Measurements from ENCODE around the gene NLRP12. TPM values are rescaled to one million over a fixed set of nuclear protein-coding genes. Genes with fewer than 3 reads are reported as not detected.

NLRP12 gene
- total RNA-seq, 1 donor from 2014 or later: 0.25 TPM

Small RNAs within 50 kb of the gene (small RNA-seq; reads per million reads assigned to genes)
- not detected for gene AC008753.1 (ENCODE audit: low replicate concordance)
- not detected for gene MIR1283-2 (ENCODE audit: low replicate concordance)
- not detected for gene MIR371A (ENCODE audit: low replicate concordance)
- gene MIR372 (ENCODE audit: low replicate concordance): not detected
- gene MIR373 (ENCODE audit: low replicate concordance): not detected
- gene MIR516A1 (ENCODE audit: low replicate concordance): not detected
- gene MIR516A2 (ENCODE audit: low replicate concordance): not detected
- not detected for gene MIR519A1 (ENCODE audit: low replicate concordance)
- not detected for gene MIR521-1 (ENCODE audit: low replicate concordance)
- gene MIR527 (ENCODE audit: low replicate concordance): not detected
- not detected for gene RNU6-1041P (ENCODE audit: low replicate concordance)
- not detected for gene RNU6-165P (ENCODE audit: low replicate concordance)
- gene RNU6-751P (ENCODE audit: low replicate concordance): not detected
- gene RNU6-982P (ENCODE audit: low replicate concordance): not detected

Other genes starting within 250 kb of the NLRP12 start
- not detected for gene DPRX, start 192.3 kb downstream of the NLRP12 start, total RNA-seq
- gene MYADM, start 43.6 kb upstream of the NLRP12 start, total RNA-seq: 3.9 TPM
- gene PRKCG, start 57.9 kb upstream of the NLRP12 start, total RNA-seq: 2.0 TPM
- gene CACNG7, start 85.0 kb upstream of the NLRP12 start, total RNA-seq: 12.0 TPM
- 7.6 TPM for gene CACNG8, start 138.6 kb upstream of the NLRP12 start, total RNA-seq
- 0.49 TPM for gene CACNG6, start 167.3 kb upstream of the NLRP12 start, total RNA-seq
- gene VSTM1, start 239.6 kb upstream of the NLRP12 start, total RNA-seq: not detected